Coronary artery (tissue), 2 donors: Measurements from ENCODE around the gene PLCH1.

Experiments used
- DNase-seq: peaks from one replicate; pipeline ENCODE4 v3.0.0-alpha.2; 2017; ENCODE audit warnings: low spot score
- H3K27ac ChIP-seq, 2 donors: fragments of 200-600 bp; sonication (generic); one replicate each; pipeline ENCODE4 v1.5.1; 2016 to 2019
- H3K4me3 ChIP-seq: fragments of 200-600 bp; sonication (generic); 2 replicates; pipeline ENCODE4 v1.5.1; 2016; ENCODE audit warnings: mild to moderate bottlenecking, moderate library complexity
- TF ChIP-seq, protein P1 (sequence below): fragments of 200-600 bp; sonication (generic); IDR thresholded peaks from one replicate; pipeline ENCODE4 v1.5.1; 2019; ENCODE audit warnings: antibody characterized with exemption

PLCH1 gene

DNA sequence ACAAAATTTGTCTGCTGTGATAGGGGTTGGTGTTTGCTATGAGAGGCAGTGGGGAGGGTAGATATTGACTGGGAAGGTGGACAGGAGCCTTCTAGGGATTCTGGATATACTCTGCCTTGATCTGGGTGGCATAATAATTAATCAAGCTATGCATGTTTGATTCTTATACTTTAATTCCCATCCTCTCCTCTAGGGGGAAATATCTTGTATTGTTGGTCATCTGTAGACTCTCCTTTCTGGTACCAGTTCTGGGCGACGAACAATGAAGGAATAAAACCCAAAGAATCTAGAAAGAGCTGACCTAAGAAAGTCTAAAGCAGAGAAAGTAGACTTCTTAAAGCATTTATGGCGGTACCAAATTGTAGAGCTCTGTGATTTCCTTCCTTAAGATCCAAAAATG lies 253.2 kb downstream of the PLCH1 start:
- TF ChIP-seq, protein P1, sequence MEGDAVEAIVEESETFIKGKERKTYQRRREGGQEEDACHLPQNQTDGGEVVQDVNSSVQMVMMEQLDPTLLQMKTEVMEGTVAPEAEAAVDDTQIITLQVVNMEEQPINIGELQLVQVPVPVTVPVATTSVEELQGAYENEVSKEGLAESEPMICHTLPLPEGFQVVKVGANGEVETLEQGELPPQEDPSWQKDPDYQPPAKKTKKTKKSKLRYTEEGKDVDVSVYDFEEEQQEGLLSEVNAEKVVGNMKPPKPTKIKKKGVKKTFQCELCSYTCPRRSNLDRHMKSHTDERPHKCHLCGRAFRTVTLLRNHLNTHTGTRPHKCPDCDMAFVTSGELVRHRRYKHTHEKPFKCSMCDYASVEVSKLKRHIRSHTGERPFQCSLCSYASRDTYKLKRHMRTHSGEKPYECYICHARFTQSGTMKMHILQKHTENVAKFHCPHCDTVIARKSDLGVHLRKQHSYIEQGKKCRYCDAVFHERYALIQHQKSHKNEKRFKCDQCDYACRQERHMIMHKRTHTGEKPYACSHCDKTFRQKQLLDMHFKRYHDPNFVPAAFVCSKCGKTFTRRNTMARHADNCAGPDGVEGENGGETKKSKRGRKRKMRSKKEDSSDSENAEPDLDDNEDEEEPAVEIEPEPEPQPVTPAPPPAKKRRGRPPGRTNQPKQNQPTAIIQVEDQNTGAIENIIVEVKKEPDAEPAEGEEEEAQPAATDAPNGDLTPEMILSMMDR: no peak
- H3K27ac ChIP-seq: no peak overlapping the region
- DNase-seq: no peak
- H3K4me3 ChIP-seq: no peak overlapping the region

DNA sequence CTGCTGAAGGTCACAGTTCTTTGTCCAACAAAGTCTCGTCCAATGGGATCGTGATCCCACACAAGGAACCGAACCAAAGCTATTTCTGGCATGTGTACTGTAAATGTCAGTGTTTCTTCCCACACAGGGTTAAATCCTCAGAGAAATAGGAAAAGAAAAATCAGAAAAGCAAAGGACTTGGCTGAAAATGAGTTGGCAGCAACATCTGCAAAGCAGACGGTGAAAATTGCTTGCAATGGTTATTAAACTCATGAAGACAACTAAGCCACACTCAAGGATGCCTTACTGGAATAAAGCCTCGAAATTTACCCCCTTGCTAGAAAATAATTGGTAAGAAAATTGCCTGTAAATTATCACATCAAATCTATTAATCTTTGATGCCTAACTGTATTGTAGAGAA lies 256.2 kb downstream of the PLCH1 start:
- DNase-seq: no peak
- Histone ChIP-seq H3K4me3 (no peak overlapping the region), H3K27ac (no peak overlapping the region)
- TF ChIP-seq, protein P1: no peak

DNA sequence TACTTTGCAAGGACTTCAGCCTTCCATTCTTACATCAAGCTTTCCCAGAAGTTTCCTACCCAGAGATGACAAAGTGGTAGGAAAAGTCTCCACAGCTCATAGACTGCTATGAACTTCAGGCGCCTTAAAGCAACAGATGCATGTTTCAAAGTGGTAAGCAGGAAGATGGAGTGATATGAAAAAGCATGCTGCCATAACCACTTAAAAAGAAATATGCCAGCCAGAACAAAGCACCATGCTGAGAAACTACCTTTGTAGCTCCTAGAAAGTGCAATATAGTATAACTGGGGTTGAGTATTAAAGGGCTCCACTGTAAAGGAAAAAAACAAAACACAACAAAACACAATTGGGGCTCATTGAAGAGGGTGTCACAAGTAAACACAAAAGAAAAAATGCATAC lies 259.0 kb downstream of the PLCH1 start:
- TF ChIP-seq, protein P1: no peak
- no peak for DNase-seq
- no peak overlapping the region for H3K27ac ChIP-seq
- H3K4me3 ChIP-seq: no peak overlapping the region

DNA sequence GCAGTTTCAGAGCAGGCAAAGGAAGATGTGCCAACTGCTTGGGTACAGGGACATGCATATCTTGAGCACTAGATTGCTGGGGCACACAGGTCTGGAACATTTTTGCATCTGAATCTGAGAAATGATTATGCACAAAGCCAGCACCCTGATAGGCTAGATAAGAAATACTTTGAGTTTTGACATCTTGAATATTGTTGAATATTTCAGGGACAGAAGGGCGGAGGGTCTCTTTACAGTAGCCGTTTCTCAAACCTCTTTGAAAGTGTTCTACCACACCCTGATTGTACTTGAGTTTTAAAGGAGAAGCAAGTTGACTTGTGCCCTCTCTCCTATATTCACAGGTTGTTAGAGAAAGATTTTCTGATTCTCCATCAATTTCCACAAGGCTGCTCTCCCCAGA lies 263.3 kb downstream of the PLCH1 start:
- no peak overlapping the region for H3K27ac ChIP-seq
- DNase-seq: no peak
- H3K4me3 ChIP-seq: no peak overlapping the region
- TF ChIP-seq, protein P1: no peak

DNA sequence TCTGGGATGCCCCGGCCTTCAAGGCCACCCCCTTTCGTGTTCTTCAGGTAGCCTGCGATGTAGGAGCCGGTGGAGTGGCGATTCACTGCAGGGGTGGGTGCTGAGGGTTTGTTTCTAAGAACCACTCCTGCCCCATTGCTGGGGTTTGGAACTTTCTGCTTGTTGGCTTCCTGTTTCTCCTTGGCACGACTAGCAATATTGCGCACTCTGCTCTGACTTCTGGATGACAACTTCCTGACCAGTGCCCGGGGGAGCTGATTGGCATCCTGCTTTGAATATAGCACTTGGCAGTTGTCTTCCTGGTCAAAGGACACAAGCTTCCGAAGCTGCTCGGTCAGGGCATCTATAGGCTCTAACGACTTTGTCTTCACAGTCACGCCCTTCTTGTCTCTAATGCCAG lies 263.8 kb downstream of the PLCH1 start:
- no peak overlapping the region for H3K4me3 ChIP-seq
- H3K27ac ChIP-seq: no peak overlapping the region
- no peak for DNase-seq
- TF ChIP-seq, protein P1: no peak

DNA sequence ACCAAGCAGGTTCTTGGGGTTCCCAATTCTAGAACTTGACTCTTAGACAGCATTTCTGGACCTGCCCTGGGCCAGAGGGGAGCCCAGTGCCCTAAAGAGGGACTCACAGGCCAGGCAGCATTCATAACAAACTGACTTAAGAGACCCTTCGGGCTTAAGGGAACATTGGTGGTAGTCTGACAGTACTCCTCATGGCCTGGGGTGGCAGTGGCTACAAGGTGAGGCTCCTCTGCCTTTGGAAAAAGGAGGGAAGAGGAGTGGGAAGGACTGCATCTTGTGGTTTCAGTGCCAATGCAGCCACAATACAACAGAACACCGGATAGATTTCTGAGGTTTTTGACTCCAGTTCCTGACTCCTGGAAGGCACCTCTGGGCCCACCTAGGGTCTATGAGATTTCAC lies 279.2 kb downstream of the PLCH1 start:
- DNase-seq: no peak
- no peak overlapping the region for H3K4me3 ChIP-seq
- TF ChIP-seq, protein P1: no peak
- no peak overlapping the region for H3K27ac ChIP-seq

DNA sequence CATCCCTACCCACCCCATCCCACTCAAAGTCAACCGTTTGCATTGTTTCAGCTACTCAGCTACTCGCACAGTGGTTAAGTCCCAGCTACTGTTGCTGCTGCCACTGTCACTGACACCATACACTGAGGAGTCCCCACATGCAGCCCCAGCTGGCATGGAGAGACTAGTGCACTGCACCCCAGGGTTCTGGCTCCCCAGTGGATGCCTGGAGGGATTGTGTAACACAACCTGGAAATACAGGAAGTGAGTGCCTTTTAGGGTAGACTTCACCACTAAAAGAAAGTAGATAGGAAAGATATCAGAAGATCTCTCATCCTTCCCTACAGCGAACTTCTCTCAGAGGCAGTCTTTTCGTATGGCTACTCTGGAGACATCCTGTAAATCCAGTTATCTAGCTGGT lies 282.2 kb downstream of the PLCH1 start:
- no peak for DNase-seq
- Histone ChIP-seq H3K27ac (no peak overlapping the region), H3K4me3 (no peak overlapping the region)
- TF ChIP-seq, protein P1: no peak
